Bronchial epithelial cell (primary cell): Measurements from ENCODE around the gene SDK2. TPM values are rescaled to one million over a fixed set of nuclear protein-coding genes. Genes with fewer than 3 reads are reported as not detected.
A peak's percentile ranks its signal among the peaks of the same experiment; 100 is the strongest.

Experiments
- DNase-seq: peaks from one replicate; pipeline ENCODE4 v3.0.0-alpha.2; 2010; ENCODE audit warnings: low read depth
- FAIRE-seq: peaks from 2 replicates; lab custom pipeline; 2011; peaks lifted over from hg19 to GRCh38; lab: Jason Lieb, UNC
- H3K27me3 ChIP-seq: 2 replicates; pipeline ENCODE4 v1.5.1; 2011; ENCODE audit warnings: low read length; ENCODE audit not compliant: control insufficient read depth, insufficient read depth
- H3K36me3 ChIP-seq: 2 replicates; pipeline ENCODE4 v1.5.1; 2011; ENCODE audit warnings: low read length; ENCODE audit not compliant: control insufficient read depth, insufficient read depth
- H3K4me3 ChIP-seq: 2 replicates; pipeline ENCODE4 v1.5.1; 2011; ENCODE audit warnings: mild to moderate bottlenecking, low read depth, low read length, control low read depth
- total RNA-seq: library from RNA; depleted of rRNA; stranded (reverse); fragments of >200 nt; gene quantifications from 2 replicates; pipeline ENCODE4 v1.2.1, GENCODE V29; 2014
- TF ChIP-seq, protein P1 (sequence below): IDR thresholded peaks from 2 replicates; pipeline ENCODE4 v1.5.1; 2011; ENCODE audit warnings: mild to moderate bottlenecking, moderate library complexity, low read length, control low read depth, inconsistent platforms; ENCODE audit not compliant: insufficient read depth, severe bottlenecking

SDK2 gene
- total RNA-seq, 1 donor from 2014 or later = 2.1 TPM

DNA sequence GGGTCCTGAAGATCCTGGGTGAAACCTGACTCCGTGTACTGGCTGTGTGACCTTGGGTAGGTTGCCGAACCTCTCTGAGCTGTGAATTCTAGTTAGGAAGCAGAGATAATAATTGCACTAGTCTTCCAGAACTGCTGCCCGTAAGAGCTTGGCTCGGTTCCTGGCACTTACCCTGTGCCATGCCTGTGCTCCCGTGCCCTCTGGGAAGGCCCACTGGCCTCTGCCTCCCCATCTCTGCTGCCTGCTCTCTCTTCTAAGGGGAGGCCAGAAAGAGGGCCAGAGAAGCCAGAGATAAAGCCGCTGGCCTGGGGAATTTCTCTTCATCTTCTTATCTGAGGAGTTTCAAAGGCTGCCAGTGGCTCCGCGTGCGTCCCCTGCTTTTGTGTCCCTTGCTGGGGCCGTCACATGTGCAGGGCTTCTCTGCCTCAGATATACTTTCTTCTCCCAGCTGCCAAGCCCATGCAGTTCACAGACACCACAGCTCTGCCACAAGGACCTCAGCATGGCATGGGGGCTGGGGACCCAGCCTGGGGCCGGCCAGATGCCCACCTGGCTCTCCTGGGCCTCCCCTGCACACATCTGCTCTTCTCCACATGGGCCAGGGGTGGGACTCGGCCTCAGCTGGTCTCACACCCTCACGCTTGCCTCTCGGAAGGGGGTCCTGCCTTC is 145.2 kb downstream of the SDK2 start:
- TF ChIP-seq, protein P1, sequence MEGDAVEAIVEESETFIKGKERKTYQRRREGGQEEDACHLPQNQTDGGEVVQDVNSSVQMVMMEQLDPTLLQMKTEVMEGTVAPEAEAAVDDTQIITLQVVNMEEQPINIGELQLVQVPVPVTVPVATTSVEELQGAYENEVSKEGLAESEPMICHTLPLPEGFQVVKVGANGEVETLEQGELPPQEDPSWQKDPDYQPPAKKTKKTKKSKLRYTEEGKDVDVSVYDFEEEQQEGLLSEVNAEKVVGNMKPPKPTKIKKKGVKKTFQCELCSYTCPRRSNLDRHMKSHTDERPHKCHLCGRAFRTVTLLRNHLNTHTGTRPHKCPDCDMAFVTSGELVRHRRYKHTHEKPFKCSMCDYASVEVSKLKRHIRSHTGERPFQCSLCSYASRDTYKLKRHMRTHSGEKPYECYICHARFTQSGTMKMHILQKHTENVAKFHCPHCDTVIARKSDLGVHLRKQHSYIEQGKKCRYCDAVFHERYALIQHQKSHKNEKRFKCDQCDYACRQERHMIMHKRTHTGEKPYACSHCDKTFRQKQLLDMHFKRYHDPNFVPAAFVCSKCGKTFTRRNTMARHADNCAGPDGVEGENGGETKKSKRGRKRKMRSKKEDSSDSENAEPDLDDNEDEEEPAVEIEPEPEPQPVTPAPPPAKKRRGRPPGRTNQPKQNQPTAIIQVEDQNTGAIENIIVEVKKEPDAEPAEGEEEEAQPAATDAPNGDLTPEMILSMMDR = no peak
- Histone ChIP-seq H3K27me3 (no peaks in the 10 kb centered on the region), H3K4me3 (no peak overlapping the region), H3K36me3 (no peaks in the 10 kb centered on the region)
- DNase-seq (no peak), FAIRE-seq (peak; percentile 75)

DNA sequence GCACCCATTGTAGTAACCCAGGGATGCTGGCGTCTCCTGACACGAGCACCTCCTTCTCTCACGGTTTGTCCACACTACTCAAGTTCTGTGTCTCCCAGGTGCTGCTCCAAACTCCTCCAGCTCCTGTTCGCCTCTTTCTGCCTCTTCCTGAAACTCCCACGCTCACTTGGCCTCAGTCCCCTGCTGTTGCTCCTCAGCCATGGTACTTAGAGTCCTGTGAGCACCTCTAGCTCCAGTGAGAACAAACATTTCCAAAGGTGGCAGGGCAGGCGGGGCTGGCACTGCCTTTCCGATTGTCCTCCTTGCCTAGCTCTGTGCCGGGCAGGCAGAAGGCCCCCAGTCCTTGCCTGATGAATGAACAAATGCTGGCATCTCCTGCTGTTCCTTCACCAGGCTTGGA is 146.1 kb downstream of the SDK2 start:
- no peak for FAIRE-seq
- Histone ChIP-seq H3K36me3 (no peaks in the 10 kb centered on the region), H3K4me3 (no peak overlapping the region), H3K27me3 (no peaks in the 10 kb centered on the region)
- TF ChIP-seq, protein P1 = no peak
- DNase-seq = no peak

GRCh38 chr17:73497721-73498120 is 146.5 kb downstream of the SDK2 start:
- TF ChIP-seq, protein P1 = no peak
- no peak for DNase-seq
- Histone ChIP-seq H3K4me3 (no peak overlapping the region), H3K36me3 (no peaks in the 10 kb centered on the region), H3K27me3 (no peaks in the 10 kb centered on the region)
- FAIRE-seq = no peak

DNA sequence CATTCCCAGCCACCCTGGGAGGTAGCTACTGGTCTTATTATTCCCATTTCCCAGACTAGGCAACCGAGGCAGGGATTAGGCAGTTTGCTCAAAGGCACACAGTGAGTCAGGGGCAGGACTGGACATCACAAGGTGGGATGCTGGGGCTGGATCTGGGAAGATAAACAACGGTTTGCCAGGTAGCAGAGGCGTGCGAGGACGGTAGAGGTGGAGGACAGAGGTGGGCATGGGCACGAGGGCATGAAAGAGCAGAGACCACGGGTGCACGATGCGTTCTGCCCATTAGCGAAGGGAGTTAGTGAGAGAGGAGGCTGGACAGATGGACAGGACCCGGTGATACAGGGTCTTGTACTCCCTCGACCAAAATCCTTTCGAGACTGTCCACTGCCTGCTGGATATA is 148.0 kb downstream of the SDK2 start:
- FAIRE-seq = no peak
- TF ChIP-seq, protein P1 = no peak
- DNase-seq = no peak
- no peaks in the 10 kb centered on the region for H3K36me3 ChIP-seq
- no peak overlapping the region for H3K4me3 ChIP-seq
- no peaks in the 10 kb centered on the region for H3K27me3 ChIP-seq

- DNase-seq (no peak), FAIRE-seq (no peak)
- Histone ChIP-seq H3K4me3 (no peak overlapping the region), H3K27me3 (no peaks in the 10 kb centered on the region), H3K36me3 (no peaks in the 10 kb centered on the region)
- TF ChIP-seq, protein P1 = no peak
These were observed 148.6 kb downstream of the SDK2 start for GRCh38 chr17:73495641-73496040.

DNA sequence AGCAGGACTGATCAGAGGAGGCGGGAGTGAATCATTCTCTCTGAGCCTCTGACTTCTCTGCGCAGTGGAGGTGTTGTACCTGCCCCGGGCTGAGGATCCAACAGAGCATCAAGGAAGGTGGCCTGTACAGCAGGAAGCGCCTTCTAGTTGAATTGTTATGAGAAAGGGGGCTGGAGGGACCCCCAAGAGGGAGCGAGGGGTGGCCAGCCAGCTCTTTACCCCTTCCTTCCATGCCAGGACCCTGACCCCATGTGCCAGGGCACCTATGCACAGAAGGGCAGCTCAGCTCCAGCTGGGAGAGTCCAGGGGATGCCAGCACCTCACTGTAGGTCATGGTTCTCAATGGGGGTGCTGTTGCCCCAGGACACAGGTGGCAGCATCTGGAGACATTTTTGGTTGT is 149.3 kb downstream of the SDK2 start:
- Histone ChIP-seq H3K36me3 (no peaks in the 10 kb centered on the region), H3K27me3 (no peaks in the 10 kb centered on the region), H3K4me3 (no peak overlapping the region)
- TF ChIP-seq, protein P1 = no peak
- FAIRE-seq (no peak), DNase-seq (no peak)
